Fibroblast of the aortic adventitia (primary cell): Measurements from ENCODE around the gene CLSTN2. TPM values are rescaled to one million over a fixed set of nuclear protein-coding genes. Genes with fewer than 3 reads are reported as not detected.

Experiments
- DNase-seq: peaks from one replicate; pipeline ENCODE4 v3.0.0-alpha.2; 2010; ENCODE audit warnings: low read depth
- H3K4me3 ChIP-seq: 2 replicates; pipeline ENCODE4 v1.5.1; 2011; ENCODE audit warnings: low read depth, mild to moderate bottlenecking, control low read depth, low read length, moderate library complexity
- total RNA-seq: library from RNA; depleted of rRNA; stranded (reverse); fragments of >200 nt; gene quantifications from 2 replicates; pipeline ENCODE4 v1.2.3, GENCODE V29; 2012; ENCODE audit warnings: low replicate concordance
- TF ChIP-seq, protein P1 (sequence below): IDR thresholded peaks from 2 replicates; pipeline ENCODE4 v1.5.1; 2011; ENCODE audit warnings: mild to moderate bottlenecking, low read length, control low read depth, inconsistent platforms; ENCODE audit not compliant: insufficient read depth

Gene CLSTN2
- total RNA-seq, 1 donor, result 3.2 TPM

DNA sequence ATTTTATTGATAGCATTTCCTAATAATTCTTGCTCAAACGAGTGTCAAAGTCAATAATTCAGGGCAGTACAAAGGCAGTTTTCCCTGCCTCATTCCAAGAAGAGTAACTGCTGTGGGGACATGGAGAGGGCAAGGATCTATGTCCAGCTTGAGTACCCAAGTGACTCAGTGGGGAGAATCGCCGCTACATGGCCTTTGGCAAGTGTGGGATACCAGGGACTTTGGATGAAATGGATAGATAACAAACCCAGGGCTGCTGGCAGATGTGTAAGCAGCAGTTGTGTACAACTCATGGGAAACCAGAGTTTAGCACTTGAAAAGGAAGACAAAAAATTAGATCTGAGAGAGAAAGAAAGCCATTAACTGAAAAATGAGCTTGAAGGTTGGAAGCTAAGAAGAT is 620.7 kb downstream of the CLSTN2 start:
- DNase-seq, result no peak
- H3K4me3 ChIP-seq, result no peak overlapping the region
- TF ChIP-seq, protein P1, sequence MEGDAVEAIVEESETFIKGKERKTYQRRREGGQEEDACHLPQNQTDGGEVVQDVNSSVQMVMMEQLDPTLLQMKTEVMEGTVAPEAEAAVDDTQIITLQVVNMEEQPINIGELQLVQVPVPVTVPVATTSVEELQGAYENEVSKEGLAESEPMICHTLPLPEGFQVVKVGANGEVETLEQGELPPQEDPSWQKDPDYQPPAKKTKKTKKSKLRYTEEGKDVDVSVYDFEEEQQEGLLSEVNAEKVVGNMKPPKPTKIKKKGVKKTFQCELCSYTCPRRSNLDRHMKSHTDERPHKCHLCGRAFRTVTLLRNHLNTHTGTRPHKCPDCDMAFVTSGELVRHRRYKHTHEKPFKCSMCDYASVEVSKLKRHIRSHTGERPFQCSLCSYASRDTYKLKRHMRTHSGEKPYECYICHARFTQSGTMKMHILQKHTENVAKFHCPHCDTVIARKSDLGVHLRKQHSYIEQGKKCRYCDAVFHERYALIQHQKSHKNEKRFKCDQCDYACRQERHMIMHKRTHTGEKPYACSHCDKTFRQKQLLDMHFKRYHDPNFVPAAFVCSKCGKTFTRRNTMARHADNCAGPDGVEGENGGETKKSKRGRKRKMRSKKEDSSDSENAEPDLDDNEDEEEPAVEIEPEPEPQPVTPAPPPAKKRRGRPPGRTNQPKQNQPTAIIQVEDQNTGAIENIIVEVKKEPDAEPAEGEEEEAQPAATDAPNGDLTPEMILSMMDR, result no peak

DNA sequence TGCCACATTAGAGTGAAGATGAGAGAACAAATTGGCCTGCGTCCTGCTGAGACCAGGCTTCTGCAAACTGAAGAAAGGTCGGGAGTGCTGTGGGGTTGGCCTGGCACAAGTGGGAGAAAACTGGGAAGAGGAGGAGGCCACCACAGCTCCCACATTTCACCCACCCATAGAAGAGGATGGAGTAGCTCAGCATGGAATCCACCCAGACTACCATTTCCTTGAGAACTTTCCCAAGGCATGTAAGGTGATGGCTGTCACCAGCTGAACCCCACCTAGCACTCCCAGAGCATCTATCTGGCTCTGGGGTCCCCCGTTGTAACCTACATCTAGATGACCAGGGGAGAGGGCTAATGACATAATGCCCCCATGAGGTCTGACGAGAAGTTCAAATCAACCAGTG is 622.5 kb downstream of the CLSTN2 start:
- TF ChIP-seq, protein P1, result no peak
- DNase-seq, result no peak
- H3K4me3 ChIP-seq, result no peak overlapping the region

DNA sequence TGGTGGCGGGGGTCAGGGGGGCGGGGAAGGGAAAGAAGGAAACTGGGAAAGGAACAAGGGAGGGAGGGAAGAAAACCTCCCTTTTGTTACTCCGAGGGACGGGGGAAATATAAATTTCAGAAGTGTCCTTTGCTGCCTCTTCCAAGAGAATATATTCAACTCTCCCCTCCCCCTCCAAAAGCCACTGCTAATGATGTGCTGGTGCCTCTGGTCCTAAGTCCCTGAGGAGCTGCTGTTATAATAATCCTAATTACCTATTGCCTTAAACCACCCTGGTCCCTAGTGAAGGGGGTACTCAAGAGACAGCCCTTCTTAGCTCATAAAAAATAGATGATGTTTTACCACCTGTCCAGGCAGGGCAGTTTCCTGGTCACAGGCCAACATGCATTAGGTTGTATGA is 624.6 kb downstream of the CLSTN2 start:
- H3K4me3 ChIP-seq, result no peak overlapping the region
- DNase-seq, result no peak
- TF ChIP-seq, protein P1, result no peak

DNA sequence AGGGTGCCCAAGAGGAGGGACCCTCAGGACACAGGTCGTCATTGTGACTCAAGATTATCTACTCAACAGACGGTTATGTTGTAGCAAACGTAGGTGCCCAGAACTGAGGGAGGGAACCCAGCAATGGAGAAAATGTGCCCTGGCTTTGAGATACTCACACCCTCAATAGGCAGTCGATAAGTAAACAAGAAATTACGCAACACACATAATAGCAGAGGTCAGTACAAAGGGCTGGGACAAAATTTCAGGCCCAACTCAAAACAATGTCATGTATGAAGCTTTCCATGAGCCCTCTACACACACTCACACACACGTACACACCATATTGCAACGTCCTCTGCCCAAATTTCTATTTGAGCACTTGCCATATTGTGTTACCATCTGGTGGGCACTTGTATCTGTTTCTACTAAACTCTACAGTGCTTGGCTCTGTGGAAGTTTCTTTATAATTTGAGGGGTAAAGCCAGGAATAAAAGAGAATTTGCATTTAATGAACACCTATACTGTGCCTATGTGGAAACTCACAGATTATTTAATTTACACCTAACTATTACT is 628.3 kb downstream of the CLSTN2 start:
- TF ChIP-seq, protein P1, result no peak
- DNase-seq, result no peak
- no peak overlapping the region for H3K4me3 ChIP-seq

DNA sequence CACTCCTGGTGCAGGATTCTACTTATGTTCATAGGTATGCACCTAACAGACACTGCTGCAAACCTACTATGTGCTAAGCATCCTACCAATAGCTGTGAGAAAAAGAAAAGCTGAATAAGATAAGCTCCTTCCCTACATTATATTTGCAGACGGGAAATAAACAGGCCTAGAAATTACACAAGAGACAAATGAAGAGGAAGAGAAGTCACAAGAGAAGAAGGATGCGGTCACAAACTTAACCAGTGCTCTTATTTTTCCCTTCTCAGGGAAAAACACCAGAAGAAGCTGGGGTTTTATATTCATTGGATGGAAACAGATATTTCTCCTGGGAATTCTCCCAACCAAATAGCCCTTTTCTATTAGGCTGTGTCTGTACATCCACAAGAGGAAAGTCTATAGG is 633.1 kb downstream of the CLSTN2 start:
- TF ChIP-seq, protein P1, result no peak

DNA sequence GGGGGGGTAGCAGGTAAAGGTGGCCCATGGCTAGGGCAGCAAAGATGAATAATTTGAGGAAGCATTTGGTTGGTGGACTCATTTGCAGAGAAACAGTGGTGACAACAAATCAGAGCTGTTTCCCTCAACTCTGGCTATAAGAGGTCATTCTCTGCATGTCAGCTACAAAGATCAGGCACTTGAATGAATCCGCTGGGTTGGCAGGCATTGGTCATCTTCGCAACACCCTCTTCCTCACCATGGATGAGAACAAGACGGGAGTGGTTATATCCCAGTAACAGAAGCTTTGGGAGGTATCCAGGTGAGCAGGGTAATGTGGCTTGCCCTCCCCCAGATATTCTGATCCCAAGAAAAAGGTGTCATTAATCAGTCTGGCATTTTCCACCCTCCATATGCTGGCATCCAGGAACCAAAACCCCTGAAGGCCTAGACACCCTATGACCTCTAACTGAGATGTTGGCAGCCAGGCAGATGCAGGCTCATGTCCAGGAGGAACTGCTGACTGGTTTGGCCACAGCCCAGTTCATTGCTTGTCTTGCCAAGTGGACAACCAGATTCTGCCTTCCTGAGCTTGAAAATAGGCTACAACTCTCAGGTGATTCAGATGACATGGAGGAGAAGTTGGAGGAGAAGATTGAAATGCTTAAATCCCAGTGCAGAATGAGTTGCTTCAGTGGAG is 634.0 kb downstream of the CLSTN2 start:
- peak; percentile 19 for DNase-seq
- TF ChIP-seq, protein P1, result no peak
- no peak overlapping the region for H3K4me3 ChIP-seq

More for the DNA sequence above, 633.1 kb downstream of the CLSTN2 start:
- no peak for DNase-seq
- no peak overlapping the region for H3K4me3 ChIP-seq
